Measurements from ENCODE around the gene RPL41.

The RPL41 gene

DNA sequence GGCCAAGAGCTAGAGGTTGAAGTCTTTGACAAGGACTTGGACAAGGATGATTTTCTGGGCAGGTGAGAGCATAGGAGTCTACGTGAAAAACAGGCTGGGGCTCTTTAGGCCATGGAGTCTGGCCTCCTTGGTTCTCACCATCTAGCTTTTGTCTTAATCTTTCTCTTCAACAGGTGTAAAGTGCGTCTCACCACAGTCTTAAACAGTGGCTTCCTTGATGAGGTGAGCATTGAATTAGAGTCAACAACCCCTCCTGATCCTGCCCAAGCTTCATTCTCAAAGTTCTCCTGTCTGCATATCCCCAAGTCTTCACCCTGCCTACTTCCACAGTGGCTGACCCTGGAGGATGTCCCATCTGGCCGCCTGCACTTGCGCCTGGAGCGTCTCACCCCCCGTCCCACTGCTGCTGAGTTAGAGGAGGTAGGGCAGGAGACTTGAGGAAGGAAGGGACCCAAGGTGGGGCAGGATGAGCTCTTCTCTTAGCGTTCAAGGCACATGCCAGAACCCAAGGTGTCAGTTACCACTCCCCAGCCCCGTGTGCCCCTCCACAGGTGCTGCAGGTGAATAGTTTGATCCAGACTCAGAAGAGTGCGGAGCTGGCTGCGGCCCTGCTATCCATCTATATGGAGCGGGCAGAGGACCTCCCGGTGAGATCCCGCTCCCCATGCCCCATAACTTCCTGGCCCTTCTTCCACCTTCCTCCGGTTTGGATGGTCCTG is 21.6 kb downstream of the RPL41 start:
- H3K27ac ChIP-seq (ENCODE audit: extremely low read depth, low read depth, low read length): no peak overlapping the region
- POLR2A ChIA-PET: interaction anchor here (1.0 to 3.0 kb wide), 3 partner anchors 10 to 23 kb away, joined by 3 to 14 read pairs (median 4); partner anchors contain the start of gene ESYT1

GRCh38 chr12:56141946-56142784 is 25.7 kb downstream of the RPL41 start:
- no peaks in the 10 kb centered on the region for H3K9me3 ChIP-seq (ENCODE audit: control insufficient read depth, insufficient read depth, low read depth, low read length)
- peaks cover 6% of the 10 kb centered on the region; the same call in 1 of the 2 replicates for H3K4me1 ChIP-seq (ENCODE audit: control insufficient read depth, insufficient read depth, low read length)
- H3K4me3 ChIP-seq (ENCODE audit: low read depth, low read length): no peak overlapping the region
- no peak overlapping the region for H3K27ac ChIP-seq (ENCODE audit: extremely low read depth, low read depth, low read length)
- H3K36me3 ChIP-seq (ENCODE audit: control insufficient read depth in 2 of 2, insufficient read depth in 1 of 2, low read length in 2 of 2): peaks cover 18 to 80% of the 10 kb centered on the region in 2 experiments; a peak in 2 of 3 replicates
- TF ChIP-seq ZNF585B (tag by site-specific recombination; IDR thresholded peaks at IDR 0.05): no peak
- TF ChIP-seq GLI2 (tag by site-specific recombination; IDR thresholded peaks at IDR 0.05; ENCODE audit: borderline replicate concordance, low read depth): no peak
- TF ChIP-seq KLF17 (tag by site-specific recombination; IDR thresholded peaks at IDR 0.05): no peak
- POLR2A ChIA-PET: interaction anchor here (0.9 to 2.5 kb wide), 4 partner anchors 9 to 96 kb away, joined by 3 to 10 read pairs (median 6); partner anchors contain the start of genes ESYT1 and SMARCC2
- CTCF ChIA-PET: interaction anchor here (0.7 to 1.4 kb wide), 2 partner anchors 24 to 1556 kb away, joined by 4 read pairs; partner anchors contain the start of gene ZC3H10

More for the DNA sequence above, 21.6 kb downstream of the RPL41 start:
- peak; percentile 45; the same call in 1 of the 2 replicates for TF ChIP-seq SCRT2 (tag by site-specific recombination; IDR thresholded peaks at IDR 0.05)
- TF ChIP-seq YY1 (tag by site-specific recombination; IDR thresholded peaks at IDR 0.05): no peak
- CTCF ChIA-PET: interaction anchor here (0.9 to 2.2 kb wide), 2 partner anchors 16 to 19 kb away, joined by 3 to 5 read pairs; partner anchors contain the start of gene ZC3H10
- no peak overlapping the region for H3K4me3 ChIP-seq (ENCODE audit: low read depth, low read length)
- no peaks in the 10 kb centered on the region for H3K9me3 ChIP-seq (ENCODE audit: control insufficient read depth, insufficient read depth, low read depth, low read length)
- no peaks in the 10 kb centered on the region for H3K4me1 ChIP-seq (ENCODE audit: control insufficient read depth, insufficient read depth, low read length)
- peaks cover 34 to 93% of the 10 kb centered on the region in 2 experiments; a peak in 2 of 3 replicates for H3K36me3 ChIP-seq (ENCODE audit: control insufficient read depth in 2 of 2, insufficient read depth in 1 of 2, low read length in 2 of 2)

- Histone ChIP-seq H3K27ac (ENCODE audit: extremely low read depth, low read depth, low read length) (no peak overlapping the region), H3K9me3 (ENCODE audit: control insufficient read depth, insufficient read depth, low read depth, low read length) (no peaks in the 10 kb centered on the region), H3K36me3 (ENCODE audit: control insufficient read depth in 2 of 2, insufficient read depth in 1 of 2, low read length in 2 of 2) (peaks cover 18 to 69% of the 10 kb centered on the region in 2 experiments; a peak in 2 of 3 replicates), H3K4me1 (ENCODE audit: control insufficient read depth, insufficient read depth, low read length) (peaks cover 6% of the 10 kb centered on the region; the same call in 1 of the 2 replicates), H3K4me3 (ENCODE audit: low read depth, low read length) (no peak overlapping the region)
- POLR2A ChIA-PET: interaction anchor here (0.6 to 2.5 kb wide), 3 partner anchors 15 to 391 kb away, joined by 4 to 10 read pairs (median 7); partner anchors contain the start of gene ESYT1
- CTCF ChIA-PET: interaction anchor here (0.6 to 0.9 kb wide), 2 partner anchors 15 to 38 kb away, joined by 3 read pairs; partner anchors contain the start of gene ESYT1
- no peak for TF ChIP-seq ZNF394 (tag by site-specific recombination; IDR thresholded peaks at IDR 0.05; ENCODE audit: borderline replicate concordance)
- no peak for TF ChIP-seq PATZ1 (tag by site-specific recombination; IDR thresholded peaks at IDR 0.05)
- TF ChIP-seq SP7 (tag by site-specific recombination; IDR thresholded peaks at IDR 0.05): no peak
- no peak for TF ChIP-seq ZNF549 (tag by site-specific recombination; IDR thresholded peaks at IDR 0.05)
- no peak for TF ChIP-seq ZNF350 (tag by site-specific recombination; IDR thresholded peaks at IDR 0.05)
- no peak for TF ChIP-seq ZNF19 (tag by site-specific recombination; IDR thresholded peaks at IDR 0.05; ENCODE audit: low read depth)
- no peak for TF ChIP-seq CTCF (tag by site-specific recombination; IDR thresholded peaks at IDR 0.05)
- no peak for TF ChIP-seq ZBTB1 (tag by site-specific recombination; IDR thresholded peaks at IDR 0.05)
- TF ChIP-seq ZNF18 (tag by site-specific recombination; IDR thresholded peaks at IDR 0.05): no peak
- TF ChIP-seq, protein P1, sequence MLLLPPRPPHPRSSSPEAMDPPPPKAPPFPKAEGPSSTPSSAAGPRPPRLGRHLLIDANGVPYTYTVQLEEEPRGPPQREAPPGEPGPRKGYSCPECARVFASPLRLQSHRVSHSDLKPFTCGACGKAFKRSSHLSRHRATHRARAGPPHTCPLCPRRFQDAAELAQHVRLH (tag by site-specific recombination; IDR thresholded peaks at IDR 0.05): no peak
- no peak for TF ChIP-seq OSR2 (tag by site-specific recombination; IDR thresholded peaks at IDR 0.05)
- TF ChIP-seq SCRT2 (tag by site-specific recombination; IDR thresholded peaks at IDR 0.05): no peak
- TF ChIP-seq ZNF155 (tag by site-specific recombination; IDR thresholded peaks at IDR 0.05): no peak
- no peak for TF ChIP-seq ZNF114 (tag by site-specific recombination; IDR thresholded peaks at IDR 0.05)
- no peak for TF ChIP-seq ZNF184 (tag by site-specific recombination; IDR thresholded peaks at IDR 0.05)
- TF ChIP-seq ZNF558 (tag by site-specific recombination; IDR thresholded peaks at IDR 0.05): no peak
These were observed 26.8 kb downstream of the RPL41 start for GRCh38 chr12:56143217-56143616.

Data from HEK293 (cell line).